Ectodermal cell (in vitro differentiated cells): ENCODE measurements around the gene WDR19. TPM values are rescaled to one million over a fixed set of nuclear protein-coding genes. Genes with fewer than 3 reads are reported as not detected.
A peak's percentile ranks its signal among the peaks of the same experiment; 100 is the strongest.
"Not testable (repeated sequence)": the region's sequence is repeated elsewhere in the genome, so short reads cannot be mapped to it uniquely, and the experiment has no call there.

ENCODE experiments used
- H3K27ac ChIP-seq: 2 replicates; pipeline ENCODE4 v1.7.0; 2013; ENCODE audit warnings: mild to moderate bottlenecking, low read depth, low read length; ENCODE audit not compliant: insufficient read depth, poor library complexity, severe bottlenecking
- H3K27me3 ChIP-seq: 2 replicates; pipeline ENCODE4 v1.7.0; 2013; ENCODE audit warnings: mild to moderate bottlenecking, low read length; ENCODE audit not compliant: insufficient read depth, control insufficient read depth, poor library complexity, severe bottlenecking
- H3K36me3 ChIP-seq: one replicate; pipeline ENCODE4 v1.7.0; 2013; ENCODE audit warnings: low read length; ENCODE audit not compliant: control insufficient read depth, insufficient read depth
- H3K4me1 ChIP-seq: one replicate; pipeline ENCODE4 v1.7.0; 2013; ENCODE audit warnings: low read length; ENCODE audit not compliant: control insufficient read depth, insufficient read depth
- H3K4me3 ChIP-seq: 2 replicates; pipeline ENCODE4 v1.7.0; 2013; ENCODE audit warnings: low read depth, low read length, control low read depth; ENCODE audit not compliant: insufficient read depth
- H3K9me3 ChIP-seq: 2 replicates; pipeline ENCODE4 v1.7.0; 2013; ENCODE audit warnings: mild to moderate bottlenecking, low read length, moderate library complexity; ENCODE audit not compliant: control insufficient read depth
- WGBS, 2 experiments: methylation state at CpG; one replicate each; pipeline ENCODE4 v1.1.7; 2013; ENCODE audit warnings: missing lambda C conversion rate in 2 of 2; 5-methylcytosine and 5-hydroxymethylcytosine counted together
- polyA plus RNA-seq, 4 experiments: library from polyadenylated mRNA; stranded (reverse); fragments of 50-300 nt; gene quantifications; one replicate each; pipeline ENCODE4 v1.2.3, GENCODE V29; 2013

The WDR19 gene
- 56.7 TPM for polyA plus RNA-seq (2013, experiment 1 of 4)
- 47.9 TPM for polyA plus RNA-seq (2013, experiment 2 of 4)
- polyA plus RNA-seq (2013, experiment 3 of 4), result 45.2 TPM
- polyA plus RNA-seq (2013, experiment 4 of 4), result 46.7 TPM

GRCh38 chr4:39181905-39182638, at the start of gene WDR19:
Gene WDR19 (plus strand): TSS chr4:39182529. CDS start chr4:39182558, 29 bp downstream.
- Histone ChIP-seq H3K4me1 (peaks cover 4% of the 10 kb centered on the region), H3K36me3 (no peaks in the 10 kb centered on the region), H3K9me3 (no peaks in the 10 kb centered on the region), H3K4me3 (peak within 1 kb of the TSS; percentile 76), H3K27ac (no peak within 1 kb of the TSS), H3K27me3 (peaks cover 13% of the 10 kb centered on the region)
- 1 to 2% methylated on average over 48 of the region's 48 CpGs for WGBS, 2 experiments

GRCh38 chr4:39133623-39134022, 48.7 kb upstream of the WDR19 start:
- Histone ChIP-seq H3K4me3 (no peak overlapping the region), H3K27me3 (no peaks in the 10 kb centered on the region), H3K27ac (no peak overlapping the region), H3K36me3 (no peaks in the 10 kb centered on the region), H3K9me3 (no peaks in the 10 kb centered on the region), H3K4me1 (no peaks in the 10 kb centered on the region)
- 98 to 100% methylated on average over 2 to 3 of the region's 3 CpGs for WGBS, 2 experiments

GRCh38 chr4:39134683-39135306, 47.5 kb upstream of the WDR19 start:
- H3K27ac ChIP-seq, result no peak overlapping the region
- no peaks in the 10 kb centered on the region for H3K36me3 ChIP-seq
- H3K27me3 ChIP-seq, result no peaks in the 10 kb centered on the region
- H3K4me1 ChIP-seq, result no peaks in the 10 kb centered on the region
- no peaks in the 10 kb centered on the region for H3K9me3 ChIP-seq
- no peak overlapping the region for H3K4me3 ChIP-seq
- WGBS, 2 experiments, result 68 to 81% methylated on average over 2 of the region's 2 CpGs

- 90 to 96% methylated on average over 3 of the region's 3 CpGs for WGBS, 2 experiments
These were observed 44.1 kb upstream of the WDR19 start for GRCh38 chr4:39138227-39138626.

GRCh38 chr4:39146211-39146610, 36.1 kb upstream of the WDR19 start:
- Histone ChIP-seq H3K27ac (no peak overlapping the region), H3K27me3 (no peaks in the 10 kb centered on the region), H3K36me3 (no peaks in the 10 kb centered on the region), H3K4me3 (no peak overlapping the region), H3K9me3 (no peaks in the 10 kb centered on the region), H3K4me1 (no peaks in the 10 kb centered on the region)
- 100% methylated on average over 1 of the region's 1 CpG; no CpG with 5 or more reads in 1 of the 2 experiments for WGBS, 2 experiments

More at GRCh38 chr4:39138227-39138626, 44.1 kb upstream of the WDR19 start:
- H3K27me3 ChIP-seq, H3K4me3 ChIP-seq, H3K4me1 ChIP-seq, H3K9me3 ChIP-seq, H3K36me3 ChIP-seq, H3K27ac ChIP-seq: not testable (repeated sequence)

GRCh38 chr4:39154009-39154408, 28.3 kb upstream of the WDR19 start:
- H3K4me1 ChIP-seq, result no peaks in the 10 kb centered on the region
- H3K36me3 ChIP-seq, result no peaks in the 10 kb centered on the region
- no peak overlapping the region for H3K27ac ChIP-seq
- H3K9me3 ChIP-seq, result no peaks in the 10 kb centered on the region
- H3K27me3 ChIP-seq, result no peaks in the 10 kb centered on the region
- 94 to 98% methylated on average over 4 of the region's 4 CpGs for WGBS, 2 experiments
- H3K4me3 ChIP-seq, result no peak overlapping the region

- no peak overlapping the region for H3K27ac ChIP-seq
- no peaks in the 10 kb centered on the region for H3K27me3 ChIP-seq
- H3K4me3 ChIP-seq, result no peak overlapping the region
- 95 to 98% methylated on average over 2 of the region's 2 CpGs for WGBS, 2 experiments
- no peaks in the 10 kb centered on the region for H3K36me3 ChIP-seq
- no peaks in the 10 kb centered on the region for H3K9me3 ChIP-seq
- no peaks in the 10 kb centered on the region for H3K4me1 ChIP-seq
These were observed 24.8 kb upstream of the WDR19 start for GRCh38 chr4:39157520-39157919.

GRCh38 chr4:39166177-39166576, 16.2 kb upstream of the WDR19 start:
- H3K9me3 ChIP-seq, result no peaks in the 10 kb centered on the region
- no peak overlapping the region for H3K27ac ChIP-seq
- H3K27me3 ChIP-seq, result no peaks in the 10 kb centered on the region
- WGBS, 2 experiments, result 71 to 73% methylated on average over 3 of the region's 3 CpGs
- no peaks in the 10 kb centered on the region for H3K4me1 ChIP-seq
- no peak overlapping the region for H3K4me3 ChIP-seq
- H3K36me3 ChIP-seq, result no peaks in the 10 kb centered on the region

- 91 to 95% methylated on average over 7 of the region's 7 CpGs for WGBS, 2 experiments
- no peaks in the 10 kb centered on the region for H3K9me3 ChIP-seq
- no peak overlapping the region for H3K27ac ChIP-seq
- no peaks in the 10 kb centered on the region for H3K36me3 ChIP-seq
- no peaks in the 10 kb centered on the region for H3K27me3 ChIP-seq
- H3K4me3 ChIP-seq, result no peak overlapping the region
- H3K4me1 ChIP-seq, result no peaks in the 10 kb centered on the region
These were observed 15.7 kb upstream of the WDR19 start for GRCh38 chr4:39166669-39167068.

GRCh38 chr4:39169426-39169825, 12.9 kb upstream of the WDR19 start:
- Histone ChIP-seq H3K36me3 (no peaks in the 10 kb centered on the region), H3K27me3 (no peaks in the 10 kb centered on the region), H3K4me1 (no peaks in the 10 kb centered on the region), H3K9me3 (no peaks in the 10 kb centered on the region), H3K4me3 (no peak overlapping the region), H3K27ac (no peak overlapping the region)
- WGBS, 2 experiments, result 84 to 87% methylated on average over 3 of the region's 3 CpGs
